Measurements from ENCODE around the gene CDHR5. TPM values are rescaled to one million over a fixed set of nuclear protein-coding genes. Genes with fewer than 3 reads are reported as not detected.

Gene CDHR5
- total and polyA plus RNA-seq, 3 donors from 2014 or later = 0.12 to 2.3 (median 0.63) TPM

GRCh38 chr11:636511-637332 is 12.0 kb upstream of the CDHR5 start, which contains the start of gene DRD4:
Gene DRD4, plus strand, starts transcription at chr11:637269. Its CDS starts 36 bp downstream, at chr11:637305.
- intact Hi-C loops (cut with DNase I; ENCODE audit: low total_unique reads) = no loop called here
- TF ChIP-seq CTCF (IDR thresholded peaks at IDR 0.05) (no peak), POLR2A (IDR thresholded peaks at IDR 0.05) (no peak)
- WGBS, 2 donors = 24 to 27% methylated on average over 15 to 100 of the region's 100 CpGs
- no peaks in the 10 kb centered on the region for H3K27me3 ChIP-seq
- DNase-seq = no peak
- peak within 1 kb of the TSS in 1 of 2 donors; percentile 9 for H3K4me3 ChIP-seq
- no peaks in the 10 kb centered on the region for H3K4me1 ChIP-seq
- no peaks in the 10 kb centered on the region for H3K36me3 ChIP-seq (ENCODE audit: low read depth, missing control alignments)
- H3K9me3 ChIP-seq = no peaks in the 10 kb centered on the region
- no peak within 1 kb of the TSS for H3K27ac ChIP-seq

DNA sequence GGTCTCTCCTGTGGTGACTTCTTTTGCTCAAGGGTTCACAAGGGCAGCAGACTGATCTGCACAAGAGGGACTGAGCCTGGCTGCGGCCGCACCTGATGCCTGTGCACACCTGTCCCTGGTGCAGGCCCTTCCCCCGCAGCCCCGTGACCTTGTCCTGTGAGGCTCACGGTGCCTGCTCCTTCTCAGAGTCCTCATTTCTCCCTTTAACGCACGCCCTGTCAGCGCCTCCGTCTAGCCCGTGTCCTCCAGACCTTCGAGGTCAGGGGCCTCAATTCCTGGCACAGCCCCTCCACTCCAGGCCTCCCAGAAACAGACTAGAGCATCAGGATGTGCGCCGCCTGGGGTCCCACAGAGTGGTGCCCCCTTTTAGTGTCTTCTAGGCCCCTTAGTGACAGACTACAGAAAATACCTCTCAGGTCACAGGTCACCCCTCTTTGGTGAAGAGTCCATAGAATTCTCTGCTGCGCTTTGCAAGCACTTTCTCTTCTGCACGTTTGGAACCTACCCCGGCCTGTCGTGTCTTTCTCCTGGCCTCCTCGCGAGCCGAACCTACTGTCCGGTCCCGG is 11.3 kb upstream of the CDHR5 start:
- intact Hi-C loops (cut with DNase I; ENCODE audit: low total_unique reads) = no loop called here
- Histone ChIP-seq H3K9me3 (no peaks in the 10 kb centered on the region), H3K27ac (no peak overlapping the region), H3K4me1 (no peaks in the 10 kb centered on the region), H3K36me3 (ENCODE audit: low read depth, missing control alignments) (no peaks in the 10 kb centered on the region), H3K27me3 (no peaks in the 10 kb centered on the region), H3K4me3 (no peak overlapping the region)
- 32 to 79% methylated on average over 9 to 22 of the region's 22 CpGs for WGBS, 2 donors
- DNase-seq = no peak
- TF ChIP-seq POLR2A (IDR thresholded peaks at IDR 0.05) (no peak), CTCF (IDR thresholded peaks at IDR 0.05) (no peak)

- Histone ChIP-seq H3K36me3 (ENCODE audit: low read depth, missing control alignments) (no peaks in the 10 kb centered on the region), H3K9me3 (no peaks in the 10 kb centered on the region), H3K4me1 (no peaks in the 10 kb centered on the region), H3K27ac (no peak overlapping the region), H3K4me3 (no peak overlapping the region), H3K27me3 (no peaks in the 10 kb centered on the region)
- no peak for TF ChIP-seq POLR2A (IDR thresholded peaks at IDR 0.05)
- no peak for TF ChIP-seq CTCF (IDR thresholded peaks at IDR 0.05)
- 96 to 97% methylated on average over 5 of the region's 5 CpGs for WGBS, 2 donors
- intact Hi-C loops (cut with DNase I; ENCODE audit: low total_unique reads) = no loop called here
- DNase-seq = no peak
Measured at GRCh38 chr11:630871-631270, 6.1 kb upstream of the CDHR5 start.

DNA sequence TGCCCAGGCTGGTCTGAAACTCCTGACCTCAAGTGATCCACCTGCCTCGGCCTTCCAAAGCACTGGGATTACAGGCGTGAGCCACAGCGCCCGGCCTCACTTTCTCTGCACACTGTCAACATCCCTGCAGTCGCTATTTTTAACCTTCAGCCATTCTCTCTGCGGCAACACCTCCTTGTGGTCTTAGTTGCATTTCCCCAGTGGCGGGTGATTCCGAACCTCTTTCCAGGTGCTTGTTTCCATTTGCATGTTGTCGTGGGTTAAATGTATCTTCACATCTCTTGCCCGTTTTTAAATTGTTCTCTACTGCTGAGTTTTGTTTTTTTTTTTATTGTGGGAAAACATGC is 4.5 kb upstream of the CDHR5 start:
- no peaks in the 10 kb centered on the region for H3K27me3 ChIP-seq
- no peak overlapping the region for H3K27ac ChIP-seq
- WGBS, 2 donors = 48 to 62% methylated on average over 10 of the region's 10 CpGs
- no peak overlapping the region for H3K4me3 ChIP-seq
- intact Hi-C loops (cut with DNase I; ENCODE audit: low total_unique reads) = no loop called here
- TF ChIP-seq CTCF (IDR thresholded peaks at IDR 0.05) (no peak), POLR2A (IDR thresholded peaks at IDR 0.05) (no peak)
- no peaks in the 10 kb centered on the region for H3K36me3 ChIP-seq (ENCODE audit: low read depth, missing control alignments)
- DNase-seq = no peak
- H3K9me3 ChIP-seq = no peaks in the 10 kb centered on the region
- no peaks in the 10 kb centered on the region for H3K4me1 ChIP-seq

Measured in testis (tissue), 3 donors.